GM21390 (cell line): ENCODE results near the gene TBC1D32.
"Not testable (repeated sequence)": the region's sequence is repeated elsewhere in the genome, so short reads cannot be mapped to it uniquely, and the experiment has no call there.

Source experiments
- ATAC-seq: cut with Tn5 transposase; IDR thresholded peaks from one replicate; pipeline ENCODE4 v1.9.1; 2021; ENCODE audit not compliant: unreplicated experiment

TBC1D32 gene

DNA sequence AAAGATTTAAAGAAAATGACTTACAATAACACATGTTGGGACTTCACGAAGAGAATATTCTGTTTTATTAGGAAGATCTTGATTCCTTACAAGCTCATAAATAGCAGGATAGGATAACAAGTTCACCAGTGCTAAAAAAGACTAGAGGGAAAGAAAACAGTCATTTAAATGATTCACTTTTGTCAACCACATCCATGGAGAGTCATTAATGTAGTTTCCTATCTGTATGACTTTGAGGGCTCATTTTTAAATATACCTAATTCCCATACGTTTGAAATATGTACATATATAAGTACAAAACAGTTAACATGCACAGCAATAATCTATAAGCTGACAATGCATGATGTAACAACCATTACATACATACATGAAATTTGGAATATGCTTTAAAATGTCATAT is 111.1 kb downstream of the TBC1D32 start:
- ATAC-seq = no peak

- ATAC-seq = no peak
These were observed 111.6 kb downstream of the TBC1D32 start for GRCh38 chr6:121222656-121223055.

DNA sequence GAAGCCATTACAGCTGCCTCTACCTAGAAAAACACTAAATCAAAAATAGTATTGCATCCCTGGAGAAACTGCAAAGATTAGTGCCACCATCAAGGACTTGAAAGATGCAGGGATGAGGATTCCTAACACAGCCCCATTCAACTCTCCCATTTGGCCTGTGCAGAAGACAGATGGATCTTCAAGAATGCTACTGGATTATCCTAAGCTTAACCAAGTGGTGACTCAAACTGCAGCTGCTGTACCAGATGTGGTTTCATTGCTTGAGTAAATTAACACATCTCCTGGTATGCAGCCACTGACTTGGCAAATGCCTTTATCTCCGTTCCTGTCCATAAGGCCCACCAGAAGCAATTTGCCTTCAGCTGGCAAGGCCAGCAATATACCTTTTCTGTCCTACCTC is 117.4 kb downstream of the TBC1D32 start:
- ATAC-seq = no peak

- not testable (repeated sequence) for ATAC-seq
These were observed 120.9 kb downstream of the TBC1D32 start for GRCh38 chr6:121213341-121213740.

GRCh38 chr6:121210943-121211342 is 123.3 kb downstream of the TBC1D32 start:
- ATAC-seq = no peak

GRCh38 chr6:121205569-121205968 is 128.7 kb downstream of the TBC1D32 start:
- no peak for ATAC-seq

- ATAC-seq = no peak
These were observed 133.2 kb downstream of the TBC1D32 start for GRCh38 chr6:121201105-121201504.

- ATAC-seq = not testable (repeated sequence)
These were observed 138.2 kb downstream of the TBC1D32 start for GRCh38 chr6:121196042-121196441.

- ATAC-seq = no peak
These were observed 144.2 kb downstream of the TBC1D32 start for GRCh38 chr6:121190122-121190521.

DNA sequence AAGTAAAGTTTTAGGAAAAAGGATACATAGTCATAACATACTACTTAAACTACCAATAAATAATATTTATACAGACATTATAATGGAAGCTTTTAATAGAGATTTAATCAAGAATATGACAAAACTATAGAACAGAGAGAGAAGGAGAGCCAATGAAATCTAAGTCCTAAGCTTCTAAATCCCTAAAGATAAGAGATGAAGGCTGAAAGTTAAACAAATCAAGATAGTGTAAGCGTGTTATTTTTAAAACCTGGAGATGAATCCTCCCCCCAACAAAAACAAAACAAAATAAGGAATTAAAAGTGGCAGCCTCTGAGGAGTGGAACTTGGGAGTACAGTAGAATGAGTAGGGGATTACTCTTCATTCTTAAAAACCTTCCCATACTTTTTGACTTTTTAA is 145.9 kb downstream of the TBC1D32 start:
- no peak for ATAC-seq

DNA sequence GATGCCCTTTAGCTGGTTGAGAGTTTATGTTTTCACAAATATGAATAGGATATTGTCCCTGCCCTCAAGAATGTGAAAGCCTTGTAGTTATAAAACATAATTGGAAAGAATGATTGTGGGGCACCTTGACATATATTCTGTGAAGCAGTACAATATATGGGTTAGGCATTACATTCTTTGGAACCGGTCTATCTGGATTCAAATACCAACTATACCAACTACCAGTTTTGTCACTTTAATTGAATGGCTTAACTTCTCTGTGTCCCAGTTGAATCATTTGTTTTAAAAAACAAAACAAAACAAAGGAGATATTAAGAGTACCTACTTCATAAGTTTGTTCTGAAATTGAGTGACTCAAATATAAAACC is 146.5 kb downstream of the TBC1D32 start:
- no peak for ATAC-seq

DNA sequence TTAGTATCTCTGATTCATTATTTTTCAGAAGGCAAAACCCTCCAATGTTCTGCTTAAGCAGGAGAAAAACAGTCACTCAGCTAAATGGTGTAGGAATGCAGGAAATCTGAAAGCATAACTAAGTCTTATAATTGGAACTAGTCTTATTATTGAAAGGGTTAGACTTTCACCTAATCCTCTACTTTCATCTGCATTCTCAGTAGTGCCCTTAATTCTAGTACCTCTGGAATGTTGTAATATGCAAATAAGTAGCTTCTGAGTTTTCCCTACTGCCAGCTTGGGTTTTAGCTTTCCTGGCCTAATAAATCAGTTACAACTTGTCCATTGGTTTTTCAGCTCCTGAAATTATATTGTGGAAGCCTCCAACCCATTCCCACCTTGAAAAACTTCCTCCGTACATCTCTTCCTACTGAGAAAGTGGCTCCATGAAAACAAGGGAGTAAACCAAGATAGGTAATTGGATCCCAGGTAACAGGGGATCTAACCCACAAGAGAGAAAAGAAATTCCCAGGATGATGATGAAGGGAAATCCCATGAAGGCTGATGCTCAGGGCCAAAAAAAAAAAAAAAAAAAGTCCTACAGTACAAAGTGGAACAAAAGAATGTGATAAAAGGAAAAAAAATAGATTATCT is 147.0 kb downstream of the TBC1D32 start:
- no peak for ATAC-seq

DNA sequence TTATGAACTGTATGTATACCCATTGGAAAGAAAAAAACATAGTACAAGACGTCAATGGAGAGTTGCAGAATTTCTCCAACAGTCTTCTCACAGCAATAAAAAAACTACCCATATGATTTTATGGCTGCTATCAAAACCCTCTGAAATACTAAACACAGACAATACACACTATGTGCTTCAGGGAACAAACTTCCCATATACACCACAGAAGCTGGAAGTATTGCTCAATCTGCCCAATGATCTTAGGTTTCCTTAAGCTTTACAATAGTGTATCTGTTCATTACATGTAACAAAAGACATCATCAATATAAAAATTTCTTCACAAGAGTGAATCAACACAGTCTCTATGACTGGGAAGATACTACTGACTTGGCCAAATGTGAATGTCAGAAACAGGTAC is 150.5 kb downstream of the TBC1D32 start:
- no peak for ATAC-seq

GRCh38 chr6:121175827-121176226 is 158.5 kb downstream of the TBC1D32 start:
- no peak for ATAC-seq

- ATAC-seq = not testable (repeated sequence)
These were observed 161.8 kb downstream of the TBC1D32 start for GRCh38 chr6:121172451-121172850.

DNA sequence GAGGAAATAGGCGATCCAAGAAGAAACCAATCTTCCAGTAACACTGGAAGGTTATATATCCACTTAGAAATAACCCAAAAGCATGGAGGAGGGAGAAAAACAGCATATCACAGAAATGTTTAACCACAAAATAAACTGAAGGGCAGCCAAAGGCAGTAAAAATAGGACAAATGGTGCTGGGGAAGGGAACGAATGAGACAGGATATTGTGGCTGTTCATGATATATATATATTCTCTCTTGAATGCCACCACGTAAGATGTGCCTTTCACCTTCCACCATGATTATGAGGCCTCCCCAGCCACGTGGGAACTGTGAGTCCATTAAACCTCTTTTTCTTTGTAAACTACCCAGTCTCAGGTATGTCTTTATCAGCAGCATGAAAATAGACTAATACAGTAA is 162.4 kb downstream of the TBC1D32 start:
- no peak for ATAC-seq

- ATAC-seq = no peak
These were observed 172.4 kb downstream of the TBC1D32 start for GRCh38 chr6:121161886-121162285.

DNA sequence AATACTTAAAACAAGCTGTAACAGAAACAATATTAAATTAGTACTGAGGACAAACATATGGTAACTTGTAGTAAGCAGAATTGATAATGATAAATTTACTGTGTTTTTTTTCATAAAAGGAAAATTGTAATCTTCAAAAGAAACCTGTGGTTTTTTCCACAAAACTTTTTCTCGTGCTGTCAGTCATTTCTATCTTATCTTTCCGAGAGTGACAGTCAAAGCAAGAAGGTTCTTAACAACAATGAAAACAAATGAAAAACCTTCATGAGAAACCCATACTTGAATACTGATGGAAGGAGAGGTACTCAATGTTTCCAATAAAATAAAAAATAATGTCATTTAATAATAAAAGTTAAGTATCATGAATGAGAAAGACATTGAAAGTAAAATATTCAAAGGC is 174.0 kb downstream of the TBC1D32 start:
- ATAC-seq = no peak

DNA sequence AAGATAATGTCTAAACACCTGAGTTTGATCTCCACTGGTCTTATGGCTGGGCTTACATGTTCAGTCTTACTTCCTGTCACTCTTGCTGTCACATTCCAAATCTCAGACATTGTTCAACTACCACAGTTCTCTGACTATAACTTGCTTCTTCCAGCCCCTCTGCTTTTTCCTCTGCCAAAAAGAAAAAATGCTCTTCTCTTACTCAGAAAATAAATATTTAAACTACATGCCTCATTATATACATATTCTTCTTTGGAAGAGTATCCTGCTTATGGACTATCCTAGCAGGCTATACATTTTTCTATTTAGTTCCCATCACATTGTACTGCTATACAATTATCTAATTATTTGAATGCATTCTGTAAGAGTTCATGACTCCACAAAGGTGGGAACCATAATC is 175.4 kb downstream of the TBC1D32 start:
- ATAC-seq = no peak

DNA sequence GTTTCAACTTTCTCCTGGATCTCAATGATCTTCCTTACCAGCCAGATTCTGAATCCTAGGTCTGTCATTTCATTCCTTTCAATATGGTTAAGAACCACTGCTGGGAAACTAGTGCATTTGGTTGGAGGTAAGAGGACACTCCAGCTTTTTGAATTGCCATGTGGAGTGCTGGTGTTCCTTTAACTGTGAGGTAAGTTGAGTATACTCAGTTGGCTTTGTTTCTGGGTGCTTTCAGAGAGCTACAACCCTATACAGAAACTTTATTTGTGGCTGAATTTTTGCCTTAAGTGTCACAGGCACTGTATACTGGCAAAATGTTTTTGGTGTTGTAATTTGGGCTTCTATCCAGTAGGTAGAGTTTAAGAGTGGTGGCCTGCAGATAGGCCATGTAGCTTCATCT is 175.8 kb downstream of the TBC1D32 start:
- ATAC-seq = no peak

DNA sequence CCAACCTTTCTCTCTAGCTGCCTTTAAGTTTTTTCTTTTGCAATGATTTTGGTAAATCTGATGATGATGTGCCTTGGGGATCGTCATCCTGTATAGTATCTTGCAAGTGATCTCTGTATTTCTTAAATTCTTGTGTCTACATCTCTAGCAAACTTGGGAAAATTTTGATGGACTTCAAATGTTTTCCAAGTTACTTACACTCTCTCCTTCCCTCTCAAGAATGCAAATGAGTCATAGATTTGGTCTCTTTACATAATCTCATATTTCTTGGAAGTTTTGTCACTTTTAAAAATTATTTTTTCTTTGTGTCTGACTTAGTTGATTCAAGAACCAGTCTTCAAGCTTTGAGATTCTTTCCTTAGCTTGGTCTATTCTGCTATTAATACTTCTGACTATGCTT is 176.4 kb downstream of the TBC1D32 start:
- ATAC-seq = no peak

GRCh38 chr6:121143476-121143875 is 190.8 kb downstream of the TBC1D32 start:
- ATAC-seq = no peak

GRCh38 chr6:121142093-121142492 is 192.2 kb downstream of the TBC1D32 start:
- no peak for ATAC-seq

- no peak for ATAC-seq
These were observed 198.9 kb downstream of the TBC1D32 start for GRCh38 chr6:121135425-121135824.
